ENCODE data around the gene CD14.

The CD14 gene

DNA sequence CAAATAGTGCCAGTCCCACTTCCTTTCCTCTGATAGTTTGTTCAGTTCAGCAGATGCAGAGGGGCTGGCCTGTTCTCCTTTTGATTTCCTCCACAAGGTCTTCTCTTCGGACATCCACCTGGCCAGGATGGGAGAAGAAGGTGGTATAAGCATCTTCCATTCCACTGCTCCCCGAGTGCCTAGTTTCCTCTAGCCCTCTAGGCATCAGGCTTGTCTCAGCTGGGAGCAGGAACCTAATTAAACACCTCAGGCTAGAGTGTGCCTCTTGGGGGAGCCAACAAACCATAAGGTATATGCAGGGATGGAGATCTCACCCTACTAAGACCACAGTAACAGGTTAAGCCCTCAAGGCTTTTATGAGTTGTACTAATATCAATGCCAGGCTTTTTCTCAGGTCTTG, 41.2 kb upstream of the CD14 start:
- no peak for DNase-seq
- WGBS (ENCODE audit: extremely low coverage, insufficient coverage, insufficient read length) = no CpG with 5 or more reads among the region's 2 CpGs
- H2BK12ac ChIP-seq (ENCODE audit: low read length) = no peak overlapping the region
- peaks cover 3% of the 10 kb centered on the region for H3K9me3 ChIP-seq (ENCODE audit: insufficient read depth, low read depth, low read length)
- H4K91ac ChIP-seq (ENCODE audit: low read depth, low read length) = no peak overlapping the region
- H4K8ac ChIP-seq (ENCODE audit: low read depth, low read length) = no peak overlapping the region
- no peak overlapping the region for H3K9ac ChIP-seq (ENCODE audit: low read length)
- no peak overlapping the region for H3K27ac ChIP-seq (ENCODE audit: low read depth, low read length)
- no peaks in the 10 kb centered on the region for H3K27me3 ChIP-seq (ENCODE audit: insufficient read depth, low read length)
- H3K79me2 ChIP-seq (ENCODE audit: control insufficient read depth, insufficient read depth, low read length, poor library complexity) = no peaks in the 10 kb centered on the region
- H2AFZ ChIP-seq (ENCODE audit: insufficient read depth, low read length, poor library complexity) = no peak overlapping the region
- H3K4me1 ChIP-seq (ENCODE audit: control insufficient read depth in 1 of 2, insufficient read depth in 2 of 2, low read length in 2 of 2) = no peaks in the 10 kb centered on the region
- H3K4me2 ChIP-seq (ENCODE audit: low read length) = no peak overlapping the region
- no peak overlapping the region for H3K4me3 ChIP-seq (ENCODE audit: low read depth, low read length)
- peaks cover 62 to 77% of the 10 kb centered on the region in 2 experiments for H3K36me3 ChIP-seq (ENCODE audit: control insufficient read depth in 1 of 2, insufficient read depth in 2 of 2, low read length in 2 of 2)
- H4K12ac ChIP-seq (ENCODE audit: low read depth, low read length) = no peak overlapping the region
- H3K23ac ChIP-seq (ENCODE audit: low read length) = no peak overlapping the region
- no peak overlapping the region for H2BK120ac ChIP-seq (ENCODE audit: insufficient read depth, low read length, poor library complexity)
- H2AK5ac ChIP-seq (ENCODE audit: low read length) = no peak overlapping the region
- no peak overlapping the region for H3K18ac ChIP-seq (ENCODE audit: low read length)
- H3K14ac ChIP-seq (ENCODE audit: low read length) = no peak overlapping the region
- H3K79me1 ChIP-seq (ENCODE audit: low read length) = no peaks in the 10 kb centered on the region
- H3K4ac ChIP-seq (ENCODE audit: low read depth, low read length) = no peak overlapping the region
- H2BK5ac ChIP-seq (ENCODE audit: low read depth, low read length, poor library complexity) = no peak overlapping the region

DNA sequence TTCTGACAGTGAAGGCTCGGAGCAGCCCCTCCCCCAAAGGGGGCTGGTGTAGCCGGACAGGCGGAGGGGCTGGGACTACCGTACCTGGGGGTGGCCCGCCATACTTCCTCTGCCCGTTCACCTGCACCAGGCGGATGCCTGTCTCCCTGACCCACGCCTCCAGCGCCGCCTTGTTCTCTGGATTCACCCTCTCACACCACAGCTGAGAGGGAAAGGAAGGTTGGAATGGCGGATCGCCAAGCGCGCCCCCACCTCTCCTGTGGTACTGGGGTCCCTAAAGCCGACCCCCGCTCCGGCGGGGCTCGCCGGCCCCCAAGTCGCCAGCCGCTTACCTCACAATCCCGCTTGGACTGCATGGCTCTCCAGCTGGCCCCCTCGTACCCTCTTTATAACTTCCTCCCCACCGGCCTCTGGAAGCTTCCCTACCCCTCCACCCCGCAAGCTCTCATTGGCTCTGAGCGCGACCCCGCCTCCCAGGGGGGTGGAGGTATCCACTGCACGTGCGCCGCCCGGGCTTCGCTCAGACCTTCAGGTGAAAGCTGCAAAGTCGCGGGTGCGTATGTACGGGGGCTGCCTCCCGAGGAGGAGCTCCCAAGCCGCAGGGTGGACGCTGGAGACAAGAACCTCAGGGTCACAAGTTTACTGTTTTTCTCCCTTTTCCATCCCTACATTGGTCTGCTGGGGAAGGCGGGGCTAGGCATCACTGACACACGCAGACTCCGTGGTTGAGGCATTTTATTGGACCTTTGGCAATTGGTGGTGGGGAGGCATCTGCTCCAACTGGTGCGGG, 40.4 kb upstream of the CD14 start, which contains the start of gene DND1:
Gene DND1, minus strand, starts transcription at position 390 of the 790 bp plus-strand sequence. Its CDS starts 34 bp downstream, at position 356.
- no peak within 1 kb of the TSS for H2AFZ ChIP-seq (ENCODE audit: insufficient read depth, low read length, poor library complexity)
- H3K4me2 ChIP-seq (ENCODE audit: low read length) = no peak within 1 kb of the TSS
- no peaks in the 10 kb centered on the region for H3K4me1 ChIP-seq (ENCODE audit: control insufficient read depth in 1 of 2, insufficient read depth in 2 of 2, low read length in 2 of 2)
- H2BK5ac ChIP-seq (ENCODE audit: low read depth, low read length, poor library complexity) = no peak within 1 kb of the TSS
- no peak within 1 kb of the TSS for H3K18ac ChIP-seq (ENCODE audit: low read length)
- H2AK5ac ChIP-seq (ENCODE audit: low read length) = no peak within 1 kb of the TSS
- H3K27ac ChIP-seq (ENCODE audit: low read depth, low read length) = no peak within 1 kb of the TSS
- no peaks in the 10 kb centered on the region for H3K27me3 ChIP-seq (ENCODE audit: insufficient read depth, low read length)
- no peak within 1 kb of the TSS for H3K4me3 ChIP-seq (ENCODE audit: low read depth, low read length)
- H3K9me3 ChIP-seq (ENCODE audit: insufficient read depth, low read depth, low read length) = peaks cover 3% of the 10 kb centered on the region
- H3K4ac ChIP-seq (ENCODE audit: low read depth, low read length) = no peak within 1 kb of the TSS
- no peak within 1 kb of the TSS for H4K91ac ChIP-seq (ENCODE audit: low read depth, low read length)
- H4K8ac ChIP-seq (ENCODE audit: low read depth, low read length) = no peak within 1 kb of the TSS
- no peak within 1 kb of the TSS for H3K23ac ChIP-seq (ENCODE audit: low read length)
- H4K12ac ChIP-seq (ENCODE audit: low read depth, low read length) = no peak within 1 kb of the TSS
- H2BK120ac ChIP-seq (ENCODE audit: insufficient read depth, low read length, poor library complexity) = no peak within 1 kb of the TSS
- H3K36me3 ChIP-seq (ENCODE audit: control insufficient read depth in 1 of 2, insufficient read depth in 2 of 2, low read length in 2 of 2) = peaks cover 67 to 80% of the 10 kb centered on the region in 2 experiments
- no peak within 1 kb of the TSS for H3K14ac ChIP-seq (ENCODE audit: low read length)
- H3K79me2 ChIP-seq (ENCODE audit: control insufficient read depth, insufficient read depth, low read length, poor library complexity) = no peaks in the 10 kb centered on the region
- no peak within 1 kb of the TSS for H3K9ac ChIP-seq (ENCODE audit: low read length)
- no peak for DNase-seq
- no peak within 1 kb of the TSS for H2BK12ac ChIP-seq (ENCODE audit: low read length)
- H3K79me1 ChIP-seq (ENCODE audit: low read length) = no peaks in the 10 kb centered on the region
- no CpG with 5 or more reads among the region's 45 CpGs for WGBS (ENCODE audit: extremely low coverage, insufficient coverage, insufficient read length)

DNA sequence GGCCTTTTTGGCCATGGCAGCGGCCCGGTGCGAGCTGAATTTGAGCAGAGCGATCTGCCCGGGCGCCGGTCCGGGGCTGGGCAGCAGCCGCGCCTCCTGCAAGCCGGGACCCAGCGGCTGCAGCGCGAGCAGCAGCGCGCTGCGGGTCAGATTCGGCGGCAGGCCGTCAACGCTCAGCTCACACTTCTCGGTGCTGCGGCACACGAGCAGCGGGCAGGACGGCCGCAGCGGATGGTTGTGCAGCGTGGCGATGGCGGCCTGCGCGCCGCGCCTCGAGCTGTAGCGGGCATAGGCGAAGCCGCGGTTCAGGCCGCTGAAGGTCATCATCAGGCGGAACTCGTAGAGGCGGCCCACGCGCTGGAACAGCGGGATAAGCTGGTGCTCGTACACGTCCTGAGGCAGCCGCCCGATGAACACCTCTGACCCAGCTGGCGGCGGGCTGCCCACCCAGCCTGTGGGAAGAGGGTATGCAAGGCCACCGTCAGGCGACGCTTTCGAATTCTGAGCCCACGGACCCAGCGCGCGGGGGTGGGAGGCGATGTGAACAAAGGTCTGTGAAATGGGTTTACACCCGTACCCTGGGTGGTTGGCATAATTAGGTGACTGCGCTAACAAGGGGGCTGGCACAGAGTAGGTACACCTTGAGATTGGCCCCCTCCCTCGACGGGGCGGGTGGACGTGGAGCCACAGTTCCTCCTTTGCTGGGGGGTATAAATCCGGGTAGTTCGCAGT, 39.6 kb upstream of the CD14 start:
- WGBS (ENCODE audit: extremely low coverage, insufficient coverage, insufficient read length) = no CpG with 5 or more reads among the region's 70 CpGs

DNA sequence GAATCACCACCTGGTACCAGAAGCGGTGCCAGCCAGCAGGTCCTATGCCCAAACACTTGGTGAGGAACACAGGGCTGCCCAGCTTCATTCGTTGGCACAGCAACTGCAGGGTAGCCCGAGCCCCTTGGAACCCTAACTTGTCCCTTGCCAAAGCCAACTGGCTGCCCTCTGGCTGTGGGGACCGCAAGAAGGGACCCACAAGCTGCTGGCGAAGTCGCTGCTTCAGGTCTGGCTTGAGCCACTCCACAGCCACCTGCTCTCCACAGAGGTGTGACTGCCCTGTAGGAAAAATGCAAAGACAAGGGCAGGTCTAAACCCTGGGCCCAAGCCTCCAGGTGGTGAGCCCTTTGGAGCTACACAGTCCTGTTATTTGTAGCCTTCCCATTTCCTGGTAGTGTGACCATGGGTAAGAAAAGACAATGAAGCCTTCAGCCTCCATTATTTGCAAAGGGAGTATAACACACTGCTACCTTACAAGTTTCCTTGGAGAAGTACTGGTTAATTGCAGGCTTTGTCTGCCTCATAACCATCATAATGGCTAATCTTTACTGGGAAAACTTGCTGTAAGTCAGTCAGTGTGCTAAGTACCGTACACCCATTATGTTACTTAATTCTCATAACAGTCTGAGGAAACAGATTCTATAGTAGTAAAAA, 38.6 kb upstream of the CD14 start:
- Histone ChIP-seq H3K27me3 (ENCODE audit: insufficient read depth, low read length) (no peaks in the 10 kb centered on the region), H2AFZ (ENCODE audit: insufficient read depth, low read length, poor library complexity) (no peak overlapping the region), H3K4ac (ENCODE audit: low read depth, low read length) (no peak overlapping the region), H3K14ac (ENCODE audit: low read length) (no peak overlapping the region), H2BK5ac (ENCODE audit: low read depth, low read length, poor library complexity) (no peak overlapping the region), H3K79me1 (ENCODE audit: low read length) (no peaks in the 10 kb centered on the region), H2BK12ac (ENCODE audit: low read length) (no peak overlapping the region), H4K12ac (ENCODE audit: low read depth, low read length) (no peak overlapping the region), H3K23ac (ENCODE audit: low read length) (no peak overlapping the region), H3K27ac (ENCODE audit: low read depth, low read length) (no peak overlapping the region), H3K4me3 (ENCODE audit: low read depth, low read length) (no peak overlapping the region), H2AK5ac (ENCODE audit: low read length) (no peak overlapping the region), H2BK120ac (ENCODE audit: insufficient read depth, low read length, poor library complexity) (no peak overlapping the region), H4K8ac (ENCODE audit: low read depth, low read length) (no peak overlapping the region), H3K4me2 (ENCODE audit: low read length) (no peak overlapping the region), H3K18ac (ENCODE audit: low read length) (no peak overlapping the region), H3K9me3 (ENCODE audit: insufficient read depth, low read depth, low read length) (peaks cover 3% of the 10 kb centered on the region), H3K4me1 (ENCODE audit: control insufficient read depth in 1 of 2, insufficient read depth in 2 of 2, low read length in 2 of 2) (no peaks in the 10 kb centered on the region), H3K36me3 (ENCODE audit: control insufficient read depth in 1 of 2, insufficient read depth in 2 of 2, low read length in 2 of 2) (peaks cover 59 to 71% of the 10 kb centered on the region in 2 experiments), H3K79me2 (ENCODE audit: control insufficient read depth, insufficient read depth, low read length, poor library complexity) (no peaks in the 10 kb centered on the region), H3K9ac (ENCODE audit: low read length) (no peak overlapping the region), H4K91ac (ENCODE audit: low read depth, low read length) (no peak overlapping the region)
- WGBS (ENCODE audit: extremely low coverage, insufficient coverage, insufficient read length) = no CpG with 5 or more reads among the region's 7 CpGs
- no peak for DNase-seq

More for the DNA sequence above, 39.6 kb upstream of the CD14 start:
- H4K12ac ChIP-seq (ENCODE audit: low read depth, low read length) = no peak overlapping the region
- H2BK120ac ChIP-seq (ENCODE audit: insufficient read depth, low read length, poor library complexity) = no peak overlapping the region
- no peak overlapping the region for H2BK5ac ChIP-seq (ENCODE audit: low read depth, low read length, poor library complexity)
- no peak overlapping the region for H3K4me2 ChIP-seq (ENCODE audit: low read length)
- H3K27me3 ChIP-seq (ENCODE audit: insufficient read depth, low read length) = no peaks in the 10 kb centered on the region
- H4K8ac ChIP-seq (ENCODE audit: low read depth, low read length) = no peak overlapping the region
- no peak overlapping the region for H2AFZ ChIP-seq (ENCODE audit: insufficient read depth, low read length, poor library complexity)
- H3K36me3 ChIP-seq (ENCODE audit: control insufficient read depth in 1 of 2, insufficient read depth in 2 of 2, low read length in 2 of 2) = peaks cover 69 to 81% of the 10 kb centered on the region in 2 experiments
- H4K91ac ChIP-seq (ENCODE audit: low read depth, low read length) = no peak overlapping the region
- H3K4ac ChIP-seq (ENCODE audit: low read depth, low read length) = no peak overlapping the region
- H3K27ac ChIP-seq (ENCODE audit: low read depth, low read length) = no peak overlapping the region
- no peaks in the 10 kb centered on the region for H3K79me1 ChIP-seq (ENCODE audit: low read length)
- H3K9ac ChIP-seq (ENCODE audit: low read length) = no peak overlapping the region
- peak in 1 of 2 donors; percentile 13 for DNase-seq
- H3K79me2 ChIP-seq (ENCODE audit: control insufficient read depth, insufficient read depth, low read length, poor library complexity) = no peaks in the 10 kb centered on the region
- no peak overlapping the region for H3K23ac ChIP-seq (ENCODE audit: low read length)
- no peak overlapping the region for H2BK12ac ChIP-seq (ENCODE audit: low read length)
- no peak overlapping the region for H3K18ac ChIP-seq (ENCODE audit: low read length)
- no peak overlapping the region for H2AK5ac ChIP-seq (ENCODE audit: low read length)
- H3K4me1 ChIP-seq (ENCODE audit: control insufficient read depth in 1 of 2, insufficient read depth in 2 of 2, low read length in 2 of 2) = no peaks in the 10 kb centered on the region
- no peak overlapping the region for H3K4me3 ChIP-seq (ENCODE audit: low read depth, low read length)
- no peak overlapping the region for H3K14ac ChIP-seq (ENCODE audit: low read length)
- H3K9me3 ChIP-seq (ENCODE audit: insufficient read depth, low read depth, low read length) = peaks cover 3% of the 10 kb centered on the region

All from trophoblast cell (in vitro differentiated cells and primary cell).